Jurkat, Clone E6-1 (cell line): ENCODE data around the gene AIF1L.
"Not testable (repeated sequence)": the region's sequence is repeated elsewhere in the genome, so short reads cannot be mapped to it uniquely, and the experiment has no call there.

Source experiments
- DNase-seq: peaks from one replicate; pipeline ENCODE4 v3.0.0-alpha.2; 2011; ENCODE audit warnings: low read depth, low spot score
- H3K4me3 ChIP-seq: 2 replicates; pipeline ENCODE4 v1.5.1; 2011; ENCODE audit warnings: mild to moderate bottlenecking, low read length, control low read depth, moderate library complexity

Gene AIF1L

DNA sequence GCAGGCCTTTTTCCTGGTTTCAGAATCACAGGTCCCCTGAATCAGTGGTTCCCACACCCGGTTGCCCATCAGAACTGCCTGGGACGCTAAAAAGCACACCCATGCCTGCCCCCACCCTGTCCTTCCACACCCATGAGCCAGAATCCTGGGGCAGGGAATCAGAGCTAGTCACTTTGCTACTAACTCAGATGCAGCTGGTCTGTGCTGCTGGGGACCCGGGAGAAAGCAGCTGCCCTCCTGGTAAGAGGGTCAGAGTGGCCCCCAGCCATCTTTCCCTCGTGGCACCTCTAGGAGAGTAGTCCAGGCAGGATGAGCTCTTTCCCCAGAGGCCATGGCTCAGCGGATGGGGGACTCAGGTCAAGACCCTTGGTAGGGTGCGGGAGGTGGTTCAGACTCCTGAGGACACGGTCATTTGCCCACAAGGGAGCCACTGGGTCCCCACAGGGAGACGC is 17.8 kb downstream of the AIF1L start:
- DNase-seq: no peak
- no peak overlapping the region for H3K4me3 ChIP-seq

DNA sequence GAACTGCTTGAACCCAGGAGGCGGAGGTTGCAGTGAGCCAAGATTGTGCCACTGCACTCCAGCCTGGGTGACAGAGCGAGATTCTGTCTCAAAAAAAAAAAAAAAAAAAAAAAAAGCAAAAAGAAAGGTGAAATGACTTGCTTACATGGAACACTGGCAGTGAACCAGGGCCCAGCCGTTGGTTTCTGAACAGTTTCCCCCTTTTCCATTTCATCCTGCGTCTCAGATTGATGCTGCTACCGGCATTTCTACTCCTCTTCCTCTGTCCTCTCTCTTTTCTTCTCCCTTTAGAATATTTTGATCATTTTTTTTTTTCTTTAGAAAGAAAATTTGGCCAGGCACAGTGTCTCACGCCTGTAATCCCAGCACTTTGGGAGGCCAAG is 19.0 kb downstream of the AIF1L start:
- not testable (repeated sequence) for H3K4me3 ChIP-seq, DNase-seq

DNA sequence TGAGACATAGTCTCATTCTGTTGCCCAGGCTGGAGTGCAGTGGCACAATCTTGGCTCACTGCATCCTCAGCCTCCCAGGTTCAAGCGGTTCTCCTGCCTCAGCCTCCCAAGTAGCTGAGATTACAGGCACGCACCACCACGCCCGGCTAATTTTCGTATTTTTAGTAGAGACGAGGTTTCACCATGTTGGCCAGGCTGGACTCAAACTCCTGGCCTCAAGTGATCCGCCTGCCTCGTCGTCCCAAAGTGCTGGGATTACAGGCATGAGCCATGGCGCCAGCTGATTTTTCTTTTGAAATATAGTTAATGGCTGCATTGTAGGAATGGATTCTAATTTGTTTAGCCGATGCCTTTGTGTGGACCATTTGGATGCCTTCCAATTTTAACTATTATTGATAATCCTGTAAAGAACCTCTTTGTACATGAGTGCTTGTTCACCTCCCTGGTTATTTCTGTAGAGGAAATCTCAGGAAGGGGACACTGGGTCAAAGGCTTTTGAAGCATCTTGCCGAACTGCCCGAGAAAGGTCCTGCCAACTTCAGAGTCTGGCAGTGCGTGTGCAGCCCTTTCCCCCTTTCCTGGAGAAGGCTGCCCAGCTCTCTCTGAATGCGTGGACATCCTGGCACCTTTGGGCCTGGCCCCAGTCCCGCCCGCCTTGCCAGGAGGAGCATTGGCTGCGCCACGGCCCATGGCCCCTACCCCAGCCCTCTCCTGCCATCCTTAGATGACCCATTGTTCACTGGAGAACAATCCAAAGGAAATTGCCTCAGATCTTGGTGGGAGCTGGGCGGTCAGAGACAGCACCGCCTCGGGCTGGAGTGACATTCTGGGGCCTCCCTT is 20.2 kb downstream of the AIF1L start:
- DNase-seq: no peak
- no peak overlapping the region for H3K4me3 ChIP-seq

DNA sequence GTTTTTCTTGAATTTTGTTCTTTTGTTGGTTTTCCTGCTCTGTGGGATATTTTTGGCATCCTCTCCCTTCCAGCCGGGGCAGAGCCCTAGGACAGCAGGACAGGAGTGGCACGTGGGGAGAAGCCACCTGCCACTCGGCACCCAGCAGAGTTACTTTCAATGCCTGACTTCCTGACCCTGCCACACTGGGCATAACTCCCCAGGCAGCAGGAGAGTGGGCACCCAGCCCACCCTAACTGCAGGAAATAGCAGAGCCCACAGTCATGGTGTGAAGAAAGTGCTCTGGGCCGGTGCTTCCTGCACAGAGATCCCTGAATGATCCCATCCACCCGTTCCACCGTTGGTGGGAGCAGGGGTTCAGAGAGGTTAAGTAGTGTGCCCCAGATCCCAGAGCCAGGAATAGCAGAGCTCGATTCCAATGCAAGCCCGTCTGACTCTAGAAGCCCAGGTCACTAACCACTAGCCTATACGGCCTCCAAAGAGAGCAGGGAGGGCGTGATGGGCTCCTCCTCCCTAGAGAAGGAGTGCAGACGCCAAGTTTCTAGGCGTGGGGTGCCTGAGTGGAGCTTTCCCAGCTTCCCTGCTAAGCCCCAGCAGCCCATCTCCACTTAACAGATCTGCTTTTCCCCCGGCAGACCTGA is 20.9 kb downstream of the AIF1L start:
- H3K4me3 ChIP-seq: no peak overlapping the region
- DNase-seq: no peak

GRCh38 chr9:131117762-131118145 is 21.4 kb downstream of the AIF1L start:
- H3K4me3 ChIP-seq: no peak overlapping the region
- no peak for DNase-seq

GRCh38 chr9:131119600-131119999 is 23.3 kb downstream of the AIF1L start:
- H3K4me3 ChIP-seq: no peak overlapping the region
- no peak for DNase-seq

GRCh38 chr9:131120620-131121228 is 24.4 kb downstream of the AIF1L start:
- DNase-seq: no peak
- H3K4me3 ChIP-seq: no peak overlapping the region

GRCh38 chr9:131121346-131121745 is 25.0 kb downstream of the AIF1L start:
- no peak overlapping the region for H3K4me3 ChIP-seq
- DNase-seq: no peak

GRCh38 chr9:131122158-131122557 is 25.8 kb downstream of the AIF1L start:
- no peak overlapping the region for H3K4me3 ChIP-seq
- no peak for DNase-seq

DNA sequence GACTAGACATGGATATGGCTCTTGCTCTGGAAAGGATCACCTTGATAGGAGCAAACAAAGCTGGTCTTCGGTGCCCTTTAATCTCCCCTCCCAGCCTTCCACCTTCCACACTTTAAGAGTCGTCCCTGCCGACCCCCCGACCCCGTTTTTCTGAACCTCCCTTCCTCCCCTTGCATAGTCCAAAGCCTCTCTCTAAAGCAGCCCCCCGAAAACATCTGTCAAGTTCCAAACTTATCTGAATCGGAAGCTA is 28.6 kb downstream of the AIF1L start:
- H3K4me3 ChIP-seq: peak overlapping the region; percentile 83
- DNase-seq: no peak

GRCh38 chr9:131125288-131126058 is 29.1 kb downstream of the AIF1L start, which contains the start of gene NUP214:
Gene NUP214 (plus strand): TSS chr9:131125586. CDS start chr9:131125705, 119 bp downstream.
- peak; percentile 95 for DNase-seq
- peak within 1 kb of the TSS; percentile 83 for H3K4me3 ChIP-seq

DNA sequence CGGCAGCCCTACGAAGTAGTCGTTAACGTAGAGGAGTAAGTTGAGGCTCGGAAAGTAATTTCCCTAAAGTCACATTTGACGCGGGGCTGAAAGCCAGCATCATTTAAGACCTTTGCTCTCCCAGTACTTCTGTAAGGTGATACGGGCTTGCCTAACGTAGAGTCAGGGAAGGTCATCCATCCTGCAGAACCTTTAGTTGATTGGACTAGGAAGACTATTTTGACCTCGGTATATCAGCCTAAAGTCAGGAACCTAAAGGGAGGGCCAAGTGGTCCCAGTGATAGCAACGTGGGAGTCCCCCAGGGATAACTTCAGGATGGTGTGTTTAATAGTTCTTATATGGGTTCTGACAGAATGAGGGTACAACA is 29.7 kb downstream of the AIF1L start:
- no peak for DNase-seq
- H3K4me3 ChIP-seq: peak overlapping the region; percentile 83

DNA sequence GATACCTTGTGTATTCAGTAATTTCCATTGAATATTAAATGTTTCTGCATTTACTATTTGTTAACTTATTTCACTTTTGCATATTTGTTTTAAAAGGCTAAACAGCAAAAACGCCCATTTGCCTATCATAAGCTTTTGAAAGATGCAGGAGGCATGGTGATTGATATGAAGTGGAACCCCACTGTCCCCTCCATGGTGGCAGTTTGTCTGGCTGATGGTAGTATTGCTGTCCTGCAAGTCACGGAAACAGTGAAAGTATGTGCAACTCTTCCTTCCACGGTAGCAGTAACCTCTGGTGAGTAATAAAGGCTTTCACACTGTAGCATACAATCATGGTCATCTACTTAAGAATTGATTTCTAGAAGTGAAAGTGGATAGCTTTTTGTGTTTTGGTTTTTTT is 32.9 kb downstream of the AIF1L start:
- no peak for DNase-seq
- H3K4me3 ChIP-seq: no peak overlapping the region

GRCh38 chr9:131138676-131139075 is 42.3 kb downstream of the AIF1L start:
- no peak for DNase-seq
- no peak overlapping the region for H3K4me3 ChIP-seq

DNA sequence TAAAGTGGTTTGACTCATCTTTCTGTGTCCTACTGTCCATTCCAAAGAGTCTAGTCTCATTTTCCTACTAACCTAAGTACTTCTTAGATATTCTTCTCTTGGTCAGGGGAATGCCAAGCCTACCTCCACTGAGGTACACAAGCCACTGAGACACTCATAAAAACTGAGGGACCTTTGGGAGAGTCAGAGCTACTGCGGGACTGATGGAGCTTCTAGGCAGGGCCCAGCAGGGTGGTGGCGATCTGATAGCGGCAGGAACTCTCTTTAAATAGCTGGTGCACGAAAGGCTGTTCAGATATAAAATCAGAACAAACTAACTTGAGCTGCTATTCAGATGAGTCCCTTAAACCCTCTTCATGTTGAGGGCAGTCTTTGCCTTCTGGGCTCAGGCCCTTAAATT is 43.8 kb downstream of the AIF1L start:
- DNase-seq: no peak
- H3K4me3 ChIP-seq: no peak overlapping the region

DNA sequence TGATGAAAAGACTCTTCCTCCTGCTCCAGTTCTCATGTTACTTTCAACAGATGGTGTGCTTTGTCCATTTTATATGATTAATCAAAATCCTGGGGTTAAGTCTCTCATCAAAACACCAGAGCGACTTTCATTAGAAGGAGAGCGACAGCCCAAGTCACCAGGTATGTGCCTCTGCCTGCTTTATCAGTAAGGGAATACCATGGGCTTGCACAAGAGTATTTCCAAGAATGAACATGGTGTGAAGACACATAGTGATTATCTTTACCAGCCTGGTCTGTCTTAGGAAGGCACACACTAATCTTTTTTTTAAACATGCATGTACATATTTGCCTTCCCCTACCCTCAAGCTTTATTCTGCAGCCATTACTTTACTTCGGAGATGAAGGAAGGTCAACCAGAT is 44.2 kb downstream of the AIF1L start:
- no peak overlapping the region for H3K4me3 ChIP-seq
- no peak for DNase-seq

- no peak overlapping the region for H3K4me3 ChIP-seq
- no peak for DNase-seq
Measured at GRCh38 chr9:131142160-131142559, 45.8 kb downstream of the AIF1L start.

DNA sequence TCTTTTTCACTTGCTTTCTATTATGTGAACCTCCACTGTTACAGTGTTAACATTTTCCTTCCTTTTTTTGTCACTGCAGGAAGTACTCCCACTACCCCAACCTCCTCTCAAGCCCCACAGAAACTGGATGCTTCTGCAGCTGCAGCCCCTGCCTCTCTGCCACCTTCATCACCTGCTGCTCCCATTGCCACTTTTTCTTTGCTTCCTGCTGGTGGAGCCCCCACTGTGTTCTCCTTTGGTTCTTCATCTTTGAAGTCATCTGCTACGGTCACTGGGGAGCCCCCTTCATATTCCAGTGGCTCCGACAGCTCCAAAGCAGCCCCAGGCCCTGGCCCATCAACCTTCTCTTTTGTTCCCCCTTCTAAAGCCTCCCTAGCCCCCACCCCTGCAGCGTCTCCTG is 47.9 kb downstream of the AIF1L start:
- no peak for DNase-seq
- no peak overlapping the region for H3K4me3 ChIP-seq

DNA sequence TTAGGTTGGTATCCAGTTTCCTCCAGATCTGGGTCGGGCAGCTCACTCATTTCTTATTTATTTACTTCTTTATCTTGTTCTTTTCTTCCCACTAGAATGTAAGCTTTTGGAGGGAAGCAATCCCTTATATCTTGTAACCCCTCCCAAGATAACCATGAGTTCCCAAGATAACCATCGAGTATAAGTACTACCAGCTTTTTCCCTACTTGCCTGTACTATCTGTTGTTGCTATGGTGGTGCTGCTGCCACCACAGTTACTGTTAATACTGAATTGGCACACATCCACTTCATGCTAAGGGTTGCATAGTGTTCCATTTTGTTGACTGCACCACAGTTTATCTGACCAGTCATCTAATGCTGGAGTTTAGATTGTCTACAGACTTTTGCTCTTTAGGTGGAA is 48.9 kb downstream of the AIF1L start:
- DNase-seq: no peak
- H3K4me3 ChIP-seq: no peak overlapping the region

- DNase-seq: no peak
- no peak overlapping the region for H3K4me3 ChIP-seq
Measured at GRCh38 chr9:131146186-131146585, 49.9 kb downstream of the AIF1L start.
